H9 (cell line): ENCODE data around the gene IL12RB2. TPM values are rescaled to one million over a fixed set of nuclear protein-coding genes. Genes with fewer than 3 reads are reported as not detected.

Source experiments
- DNase-seq: peaks from one replicate; pipeline ENCODE4 v3.0.0-alpha.2; 2017
- H2AFZ ChIP-seq: one replicate; pipeline ENCODE4 v1.6.1; 2013; ENCODE audit warnings: mild to moderate bottlenecking, low read length, control low read depth, moderate library complexity
- H2AK5ac ChIP-seq: 2 replicates; pipeline ENCODE4 v1.6.1; 2013; ENCODE audit warnings: low read length, control low read depth, mixed read lengths; ENCODE audit not compliant: insufficient read length
- H2BK120ac ChIP-seq: one replicate; pipeline ENCODE4 v1.6.1; 2013; ENCODE audit warnings: low read depth, mild to moderate bottlenecking, low read length, control low read depth, inconsistent platforms; ENCODE audit not compliant: poor library complexity, severe bottlenecking
- H2BK12ac ChIP-seq: 2 replicates; pipeline ENCODE4 v1.6.1; 2013; ENCODE audit warnings: low read length, control low read depth, mixed read lengths, low read depth; ENCODE audit not compliant: insufficient read length
- H2BK15ac ChIP-seq: 2 replicates; pipeline ENCODE4 v1.6.1; 2013; ENCODE audit warnings: low read depth, low read length, control low read depth
- H2BK20ac ChIP-seq: one replicate; pipeline ENCODE4 v1.6.1; 2013; ENCODE audit warnings: low read depth, mild to moderate bottlenecking, low read length, control low read depth, inconsistent platforms; ENCODE audit not compliant: poor library complexity, severe bottlenecking
- H2BK5ac ChIP-seq: 2 replicates; pipeline ENCODE4 v1.6.1; 2013; ENCODE audit warnings: low read length, control low read depth, mixed read lengths; ENCODE audit not compliant: insufficient read length
- H3K14ac ChIP-seq: 2 replicates; pipeline ENCODE4 v1.6.1; 2013; ENCODE audit warnings: low read length, control low read depth; ENCODE audit not compliant: insufficient read depth
- H3K18ac ChIP-seq: 2 replicates; pipeline ENCODE4 v1.6.1; 2013; ENCODE audit warnings: low read depth, mild to moderate bottlenecking, mixed read lengths, low read length, control low read depth; ENCODE audit not compliant: insufficient read length
- H3K23ac ChIP-seq: 2 replicates; pipeline ENCODE4 v1.6.1; 2013; ENCODE audit warnings: low read length, control low read depth, mixed read lengths, low read depth; ENCODE audit not compliant: insufficient read length
- H3K23me2 ChIP-seq: 2 replicates; pipeline ENCODE4 v1.6.1; 2013; ENCODE audit warnings: low read depth, mild to moderate bottlenecking, mixed read lengths, low read length, control low read depth; ENCODE audit not compliant: insufficient read length, poor library complexity, severe bottlenecking
- H3K27ac ChIP-seq: 2 replicates; pipeline ENCODE4 v1.5.1; 2013; ENCODE audit warnings: low read length, control low read depth, mixed read lengths, low read depth; ENCODE audit not compliant: insufficient read length
- H3K27me3 ChIP-seq: 2 replicates; pipeline ENCODE4 v1.6.1; 2013; ENCODE audit warnings: low read length, control low read depth, inconsistent platforms; ENCODE audit not compliant: insufficient read depth
- H3K4ac ChIP-seq: 2 replicates; pipeline ENCODE4 v1.6.1; 2013; ENCODE audit warnings: low read depth, mild to moderate bottlenecking, control low read depth, inconsistent platforms, low read length, moderate library complexity
- H3K4me1 ChIP-seq: 2 replicates; pipeline ENCODE4 v1.6.1; 2013; ENCODE audit warnings: low read length, control low read depth, inconsistent platforms; ENCODE audit not compliant: insufficient read depth
- H3K4me2 ChIP-seq: 2 replicates; pipeline ENCODE4 v1.6.1; 2013; ENCODE audit warnings: low read length, control low read depth, mixed read lengths; ENCODE audit not compliant: insufficient read length, insufficient read depth
- H3K56ac ChIP-seq: 2 replicates; pipeline ENCODE4 v1.6.1; 2013; ENCODE audit warnings: low read depth, mild to moderate bottlenecking, mixed read lengths, low read length, control low read depth; ENCODE audit not compliant: insufficient read length
- H3K79me1 ChIP-seq: 2 replicates; pipeline ENCODE4 v1.6.1; 2013; ENCODE audit warnings: low read depth, mild to moderate bottlenecking, moderate library complexity, low read length, control low read depth, inconsistent platforms; ENCODE audit not compliant: insufficient read depth, poor library complexity, severe bottlenecking
- H3K79me2 ChIP-seq: 2 replicates; pipeline ENCODE4 v1.6.1; 2013; ENCODE audit warnings: low read length, control low read depth, inconsistent platforms; ENCODE audit not compliant: insufficient read depth
- H3K9ac ChIP-seq: 2 replicates; pipeline ENCODE4 v1.6.1; 2013; ENCODE audit warnings: low read length, control low read depth, mixed read lengths; ENCODE audit not compliant: insufficient read length; ENCODE audit errors: extremely low read depth
- H3K9me3 ChIP-seq: one replicate; pipeline ENCODE4 v1.6.1; 2013; ENCODE audit warnings: low read depth, low read length, inconsistent platforms; ENCODE audit not compliant: control insufficient read depth
- H3T11ph ChIP-seq: one replicate; pipeline ENCODE4 v1.6.1; 2013; ENCODE audit warnings: mild to moderate bottlenecking, low read length, control low read depth, inconsistent platforms
- H4K20me1 ChIP-seq: one replicate; pipeline ENCODE4 v1.6.1; 2013; ENCODE audit not compliant: control insufficient read depth, insufficient read length, insufficient read depth
- H4K5ac ChIP-seq: 2 replicates; pipeline ENCODE4 v1.6.1; 2013; ENCODE audit warnings: low read depth, mild to moderate bottlenecking, mixed read lengths, low read length, control low read depth; ENCODE audit not compliant: insufficient read length
- H4K8ac ChIP-seq: replicated peaks from 2 replicates; pipeline ENCODE4 v1.6.1; 2013; ENCODE audit warnings: low read length, control low read depth, mixed read lengths, low read depth; ENCODE audit not compliant: insufficient read length
- H4K91ac ChIP-seq: 2 replicates; pipeline ENCODE4 v1.6.1; 2013; ENCODE audit warnings: low read depth, mild to moderate bottlenecking, moderate library complexity, mixed read lengths, low read length, control low read depth; ENCODE audit not compliant: insufficient read length
- H3K27ac Mint-ChIP-seq, 3 experiments: 2 replicates in 2 of 3; 3 replicates in 1 of 3; pipeline ENCODE4 v1.8.0; 2020 to 2021; ENCODE audit warnings: mixed read lengths in 3 of 3, mild to moderate bottlenecking in 1 of 3, moderate library complexity in 1 of 3
- H3K27me3 Mint-ChIP-seq: 2 replicates; pipeline ENCODE4 v1.8.0; 2021; ENCODE audit warnings: low read depth, mild to moderate bottlenecking, moderate library complexity, mixed read lengths
- H3K36me3 Mint-ChIP-seq, 3 experiments: 2 replicates in 2 of 3; 3 replicates in 1 of 3; pipeline ENCODE4 v1.8.0; 2020 to 2021; ENCODE audit warnings: low read depth in 3 of 3, mixed read lengths in 3 of 3; ENCODE audit not compliant: insufficient read depth in 1 of 3
- H3K4me1 Mint-ChIP-seq, 2 experiments: 2 replicates each; pipeline ENCODE4 v1.8.0; 2020; ENCODE audit warnings: mixed read lengths in 2 of 2
- H3K4me3 Mint-ChIP-seq, 2 experiments: 2 replicates in 1 of 2; 3 replicates in 1 of 2; pipeline ENCODE4 v1.8.0; 2020 to 2021; ENCODE audit warnings: mild to moderate bottlenecking in 2 of 2, mixed read lengths in 2 of 2, moderate library complexity in 1 of 2
- H3K9me3 Mint-ChIP-seq, 2 experiments: 2 replicates in 1 of 2; 3 replicates in 1 of 2; pipeline ENCODE4 v1.8.0; 2020; ENCODE audit warnings: mild to moderate bottlenecking in 2 of 2, mixed read lengths in 2 of 2, moderate library complexity in 1 of 2
- CTCF ChIP-seq: fragments of 200-600 bp; sonication (generic); conservative IDR thresholded peaks from 3 replicates; pipeline ENCODE4 v1.8.0; 2021; ENCODE audit warnings: antibody characterized with exemption, mild to moderate bottlenecking
- WGBS: extraction: QIAGEN DNeasy Blood & Tissue Kit; methylation state at CpG from one replicate; pipeline ENCODE4 v1.1.7; 2013; ENCODE audit warnings: missing lambda C conversion rate, low lambda C conversion rate, mixed read lengths; ENCODE audit not compliant: insufficient read length; ENCODE audit errors: extremely low coverage; 5-methylcytosine and 5-hydroxymethylcytosine counted together
- total RNA-seq: library from RNA; stranded (reverse); gene quantifications from 2 replicates; pipeline ENCODE4 v1.2.1, GENCODE V29; 2021

Gene IL12RB2
- total RNA-seq, 1 experiment from 2014 or later = 0.77 TPM

- Histone ChIP-seq H3K9me3 (peaks cover 4% of the 10 kb centered on the region), H2BK120ac (no peak overlapping the region), H2BK5ac (no peak overlapping the region), H3K27ac (no peak overlapping the region), H3K18ac (no peak overlapping the region), H3K79me2 (no peaks in the 10 kb centered on the region), H2BK12ac (no peak overlapping the region), H3K79me1 (no peaks in the 10 kb centered on the region), H3K14ac (no peak overlapping the region), H3K4me2 (no peak overlapping the region), H4K8ac (no peak overlapping the region), H3K27me3 (no peaks in the 10 kb centered on the region), H3T11ph (no peak overlapping the region), H2BK15ac (no peak overlapping the region), H3K23ac (no peak overlapping the region), H4K91ac (no peak overlapping the region), H3K56ac (no peak overlapping the region), H3K4ac (no peak overlapping the region), H3K23me2 (no peaks in the 10 kb centered on the region), H2BK20ac (no peak overlapping the region), H4K20me1 (no peaks in the 10 kb centered on the region), H2AFZ (no peak overlapping the region), H2AK5ac (no peak overlapping the region), H3K9ac (no peak overlapping the region), H3K4me1 (no peaks in the 10 kb centered on the region), H4K5ac (no peak overlapping the region)
- TF ChIP-seq CTCF = no peak
- no peak overlapping the region for H3K27ac Mint-ChIP-seq
- H3K9me3 Mint-ChIP-seq = peaks cover 12 to 17% of the 10 kb centered on the region in 2 experiments
- H3K4me1 Mint-ChIP-seq = peaks cover 4 to 11% of the 10 kb centered on the region in 2 experiments; a peak in 2 of 4 replicates
- H3K36me3 Mint-ChIP-seq = peaks cover 4 to 12% (median 4%) of the 10 kb centered on the region in 3 experiments; a peak in 5 of 7 replicates
- no peaks in the 10 kb centered on the region; the same call in 1 of the 2 replicates for H3K27me3 Mint-ChIP-seq
- H3K4me3 Mint-ChIP-seq = no peak overlapping the region
- WGBS = no CpG with 5 or more reads among the region's 3 CpGs
- no peak for DNase-seq
Measured at GRCh38 chr1:67270541-67270940, 37.1 kb upstream of the IL12RB2 start.
